Subcutaneous abdominal adipose tissue (tissue), 5 donors: ENCODE measurements around the gene SOS1.
A peak's percentile ranks its signal among the peaks of the same experiment; 100 is the strongest.
"Not testable (repeated sequence)": the region's sequence is repeated elsewhere in the genome, so short reads cannot be mapped to it uniquely, and the experiment has no call there.

Source experiments
- H3K27ac ChIP-seq: one replicate; pipeline ENCODE4 v1.7.0; 2013; ENCODE audit warnings: low read depth, mild to moderate bottlenecking, inconsistent platforms, low read length, moderate library complexity
- H3K27me3 ChIP-seq, 5 donors: one replicate each; pipeline ENCODE4 v1.7.0; 2013; ENCODE audit warnings: low read length in 5 of 5, inconsistent platforms in 1 of 5; ENCODE audit not compliant: control insufficient read depth in 5 of 5, insufficient read depth in 4 of 5
- H3K36me3 ChIP-seq, 5 donors: one replicate each; pipeline ENCODE4 v1.7.0; 2013; ENCODE audit warnings: low read length in 5 of 5; ENCODE audit not compliant: control insufficient read depth in 5 of 5, insufficient read depth in 5 of 5
- H3K4me1 ChIP-seq, 5 donors: one replicate each; pipeline ENCODE4 v1.7.0; 2013; ENCODE audit warnings: low read length in 5 of 5, mild to moderate bottlenecking in 3 of 5, moderate library complexity in 1 of 5; ENCODE audit not compliant: control insufficient read depth in 5 of 5, insufficient read depth in 5 of 5
- H3K4me3 ChIP-seq, 5 donors: one replicate each; pipeline ENCODE4 v1.7.0; 2013; ENCODE audit warnings: low read length in 5 of 5, low read depth in 1 of 5
- H3K9ac ChIP-seq, 5 donors: one replicate each; pipeline ENCODE4 v1.7.0; 2013; ENCODE audit warnings: low read length in 5 of 5, mild to moderate bottlenecking in 4 of 5, moderate library complexity in 3 of 5
- H3K9me3 ChIP-seq, 5 donors: one replicate each; pipeline ENCODE4 v1.7.0; 2013; ENCODE audit warnings: low read length in 5 of 5; ENCODE audit not compliant: control insufficient read depth in 5 of 5
- donor health status: healthy.
- donor health status: healthy.
- donor health status: healthy.
- donor health status: healthy.
- donor health status: healthy.

The SOS1 gene

DNA sequence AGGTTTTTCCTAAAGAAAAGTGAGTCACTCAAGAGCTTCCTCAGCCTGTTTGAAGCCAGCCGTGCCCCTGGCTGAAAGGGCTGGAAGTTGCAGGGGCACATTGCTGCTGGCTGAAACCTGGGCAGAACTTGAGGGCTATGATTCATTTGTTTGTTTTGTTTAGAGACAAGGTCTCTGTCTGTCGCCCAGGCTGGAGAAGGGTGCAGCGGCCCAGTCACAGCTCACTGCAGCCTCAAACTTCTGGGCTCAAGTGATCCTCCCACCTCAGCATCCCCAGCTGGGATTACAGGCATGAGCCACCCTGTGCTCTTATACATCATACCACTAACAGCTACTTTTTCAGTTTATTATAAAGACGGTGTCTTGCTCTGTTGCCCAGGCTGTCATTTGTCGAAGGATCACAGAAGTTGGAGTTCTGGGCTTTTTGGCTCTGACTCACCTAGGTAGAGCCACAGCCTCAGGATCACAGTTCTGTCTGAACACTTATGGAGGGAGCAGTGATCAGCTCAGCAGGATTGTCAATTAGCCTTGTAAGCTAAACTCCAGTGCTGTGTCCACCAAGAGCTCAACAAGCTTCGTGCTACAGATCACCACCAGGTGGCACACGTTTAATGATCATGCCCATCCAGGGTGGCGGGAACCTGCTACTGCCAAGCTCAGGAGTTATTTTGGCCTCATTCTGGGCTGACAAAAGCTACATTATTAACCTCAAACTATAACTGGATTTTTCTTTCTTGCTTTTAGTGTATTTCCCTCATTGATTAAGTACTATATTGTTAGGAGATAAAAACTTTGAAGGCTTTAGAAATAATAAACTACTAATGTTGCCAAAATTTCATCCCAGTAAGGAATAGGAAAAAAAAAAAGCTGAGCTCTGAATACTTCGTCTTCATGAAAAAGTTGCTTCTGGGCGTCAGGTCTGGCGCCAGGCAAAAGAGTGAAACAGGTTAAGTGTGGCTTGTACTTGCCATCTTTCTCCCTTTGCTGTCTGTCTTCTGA is 173.3 kb downstream of the SOS1 start:
- H3K27me3 ChIP-seq = no peaks in the 10 kb centered on the region
- H3K4me3 ChIP-seq = no peak overlapping the region
- peaks cover 0 to 10% (median 5%) of the 10 kb centered on the region in 5 donors for H3K4me1 ChIP-seq
- no peaks in the 10 kb centered on the region for H3K36me3 ChIP-seq
- no peak overlapping the region for H3K27ac ChIP-seq
- no peaks in the 10 kb centered on the region for H3K9me3 ChIP-seq
- H3K9ac ChIP-seq = no peak overlapping the region

GRCh38 chr2:38945911-38946310 is 174.9 kb downstream of the SOS1 start:
- H3K4me1 ChIP-seq = peaks cover 0 to 10% (median 5%) of the 10 kb centered on the region in 5 donors
- no peak overlapping the region for H3K4me3 ChIP-seq
- no peak overlapping the region for H3K27ac ChIP-seq
- H3K9me3 ChIP-seq = no peaks in the 10 kb centered on the region
- H3K27me3 ChIP-seq = no peaks in the 10 kb centered on the region
- H3K9ac ChIP-seq = no peak overlapping the region
- no peaks in the 10 kb centered on the region for H3K36me3 ChIP-seq

DNA sequence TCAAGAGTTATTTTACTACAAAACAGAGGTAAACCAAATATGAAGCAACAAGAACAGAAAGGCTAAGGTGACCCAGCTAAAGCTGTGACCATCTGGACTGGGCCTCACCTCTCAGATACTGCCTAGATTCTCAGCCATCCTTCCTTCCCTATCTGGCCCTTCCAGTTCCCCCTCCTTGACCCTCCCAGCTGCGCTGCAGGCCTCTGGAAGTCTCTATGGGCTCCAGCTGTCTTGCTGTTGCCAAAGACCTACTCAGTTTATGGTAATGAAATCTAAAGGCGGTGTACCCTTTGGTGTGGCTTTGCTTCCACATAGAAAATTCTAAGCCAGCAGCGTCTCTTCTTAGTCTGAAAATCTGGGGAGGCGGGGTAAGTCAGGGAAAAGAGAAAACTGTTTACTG is 175.5 kb downstream of the SOS1 start:
- Histone ChIP-seq H3K4me3 (peak overlapping the region in 1 of 5 donors; percentile 8), H3K36me3 (no peaks in the 10 kb centered on the region), H3K27me3 (no peaks in the 10 kb centered on the region), H3K9me3 (no peaks in the 10 kb centered on the region), H3K4me1 (peaks cover 0 to 10% (median 5%) of the 10 kb centered on the region in 5 donors), H3K9ac (no peak overlapping the region), H3K27ac (peak overlapping the region; percentile 50)

DNA sequence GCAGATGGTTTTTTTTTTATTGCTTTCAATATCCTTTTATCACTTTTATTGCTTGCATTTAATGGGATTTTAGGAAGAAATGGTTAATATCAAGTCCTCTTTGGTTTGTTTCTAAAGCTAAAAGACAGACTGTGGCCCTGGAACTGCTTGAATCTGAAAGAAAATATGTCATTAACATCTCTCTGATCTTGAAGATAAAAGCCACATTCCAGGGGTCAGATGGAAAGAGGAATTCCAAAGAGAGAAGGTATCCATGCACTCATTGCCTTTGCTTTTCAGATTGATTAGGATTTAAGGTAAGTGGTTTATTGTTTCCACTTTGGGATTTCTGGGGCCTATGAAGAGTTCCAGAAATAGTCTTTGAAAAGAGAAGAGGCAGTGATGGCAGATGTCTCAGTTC is 177.1 kb downstream of the SOS1 start:
- Histone ChIP-seq H3K4me1 (peaks cover 0 to 10% (median 5%) of the 10 kb centered on the region in 5 donors), H3K27me3 (no peaks in the 10 kb centered on the region), H3K4me3 (no peak overlapping the region), H3K36me3 (no peaks in the 10 kb centered on the region), H3K9me3 (no peaks in the 10 kb centered on the region), H3K27ac (no peak overlapping the region), H3K9ac (no peak overlapping the region)

DNA sequence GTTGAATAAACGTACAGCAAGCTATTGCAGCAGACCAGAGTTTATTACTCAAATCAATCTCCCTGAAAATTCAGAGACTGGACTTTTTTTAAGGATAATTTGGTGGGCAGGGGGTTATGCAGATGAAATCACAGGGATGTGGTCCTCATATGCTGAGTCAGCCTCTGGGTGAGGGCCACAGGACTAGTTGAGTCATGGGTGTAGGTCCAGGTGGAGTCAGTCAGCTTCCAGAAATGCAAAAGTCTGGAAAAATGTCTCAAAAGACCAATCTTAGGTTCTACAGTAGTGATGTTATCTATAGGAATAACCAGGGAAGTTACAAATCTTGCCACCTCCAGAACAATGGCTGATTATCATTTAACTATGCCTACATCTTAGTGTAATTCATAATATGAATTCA is 180.1 kb downstream of the SOS1 start:
- Histone ChIP-seq H3K36me3 (peaks cover 0 to 4% (median 0%) of the 10 kb centered on the region in 5 donors), H3K27ac (no peak overlapping the region), H3K9me3 (no peaks in the 10 kb centered on the region), H3K9ac (no peak overlapping the region), H3K4me3 (no peak overlapping the region), H3K27me3 (no peaks in the 10 kb centered on the region), H3K4me1 (peaks cover 0 to 6% (median 5%) of the 10 kb centered on the region in 5 donors)

GRCh38 chr2:38937548-38937947 is 183.3 kb downstream of the SOS1 start:
- Histone ChIP-seq H3K9me3 (no peaks in the 10 kb centered on the region), H3K4me3 (no peak overlapping the region), H3K27me3 (no peaks in the 10 kb centered on the region), H3K4me1 (no peaks in the 10 kb centered on the region), H3K36me3 (peaks cover 0 to 4% (median 0%) of the 10 kb centered on the region in 5 donors), H3K9ac (no peak overlapping the region), H3K27ac (no peak overlapping the region)

DNA sequence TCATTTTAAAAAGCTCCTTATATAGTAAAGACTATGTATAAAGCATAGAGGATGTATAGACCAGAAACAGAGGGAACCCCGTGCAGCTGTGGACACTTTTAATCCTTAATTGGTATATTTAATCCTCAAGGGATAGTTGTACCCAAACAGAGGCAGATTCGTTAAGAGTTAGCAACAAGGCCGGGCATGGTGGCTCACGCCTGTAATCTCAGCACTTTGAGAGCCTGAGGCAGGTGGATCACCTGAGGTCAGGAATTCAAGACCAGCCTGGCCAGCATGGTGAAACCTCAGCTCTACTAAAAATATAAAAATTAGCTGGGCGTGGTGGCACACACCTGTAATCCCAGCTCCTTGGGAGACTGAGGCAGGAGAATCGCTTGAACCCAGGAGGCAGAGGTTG is 184.3 kb downstream of the SOS1 start:
- H3K36me3 ChIP-seq, H3K9me3 ChIP-seq, H3K27me3 ChIP-seq, H3K4me3 ChIP-seq, H3K27ac ChIP-seq, H3K4me1 ChIP-seq, H3K9ac ChIP-seq: not testable (repeated sequence)

- no peak overlapping the region for H3K4me3 ChIP-seq
- peaks cover 0 to 4% (median 0%) of the 10 kb centered on the region in 5 donors for H3K36me3 ChIP-seq
- no peak overlapping the region for H3K9ac ChIP-seq
- H3K27me3 ChIP-seq = no peaks in the 10 kb centered on the region
- no peaks in the 10 kb centered on the region for H3K4me1 ChIP-seq
- H3K27ac ChIP-seq = no peak overlapping the region
- H3K9me3 ChIP-seq = no peaks in the 10 kb centered on the region
These were observed 185.2 kb downstream of the SOS1 start for GRCh38 chr2:38935568-38936172.

GRCh38 chr2:38934742-38935141 is 186.1 kb downstream of the SOS1 start:
- Histone ChIP-seq H3K27ac (no peak overlapping the region), H3K4me1 (no peaks in the 10 kb centered on the region), H3K9me3 (no peaks in the 10 kb centered on the region), H3K27me3 (no peaks in the 10 kb centered on the region), H3K4me3 (no peak overlapping the region), H3K36me3 (peaks cover 0 to 4% (median 0%) of the 10 kb centered on the region in 5 donors), H3K9ac (no peak overlapping the region)

GRCh38 chr2:38933653-38934052 is 187.2 kb downstream of the SOS1 start:
- no peaks in the 10 kb centered on the region for H3K4me1 ChIP-seq
- H3K4me3 ChIP-seq = no peak overlapping the region
- H3K9me3 ChIP-seq = no peaks in the 10 kb centered on the region
- H3K36me3 ChIP-seq = peaks cover 0 to 4% (median 0%) of the 10 kb centered on the region in 5 donors
- H3K9ac ChIP-seq = no peak overlapping the region
- H3K27ac ChIP-seq = no peak overlapping the region
- H3K27me3 ChIP-seq = no peaks in the 10 kb centered on the region
